Stimulated activated CD8-positive, alpha-beta memory T cell treated with anti-CD3 and anti-CD28 coated beads, Interleukin-4, amount 100 ng/mL, for 4 hours (primary cell): ENCODE results near the gene C1QTNF8.
A peak's percentile ranks its signal among the peaks of the same experiment; 100 is the strongest.

ENCODE experiments used
- DNase-seq, 2 donors: peaks; one replicate each; pipeline ENCODE4 v3.0.0-alpha.2; 2020; ENCODE audit warnings: low read depth in 2 of 2, low spot score in 1 of 2

The C1QTNF8 gene

DNA sequence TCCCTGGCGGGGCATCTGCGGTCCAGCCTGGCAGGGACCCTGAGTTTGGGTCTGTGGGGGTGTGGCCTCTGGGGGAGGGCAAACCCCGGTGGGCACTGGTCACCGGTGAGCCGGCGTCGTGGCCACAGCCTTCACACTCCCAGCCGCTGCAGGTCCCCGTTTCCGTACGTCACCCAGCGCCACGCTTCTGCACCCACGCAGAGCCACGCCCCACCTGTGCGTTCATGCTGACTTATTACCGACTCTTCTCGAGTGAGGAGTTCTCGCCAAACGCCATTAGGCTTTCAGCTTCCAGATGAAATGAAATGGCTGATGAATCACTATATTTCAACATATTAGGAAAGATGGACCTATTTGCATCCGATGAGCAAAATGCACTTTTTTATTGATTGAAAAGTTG, 32.3 kb downstream of the C1QTNF8 start:
- DNase-seq = no peak

DNA sequence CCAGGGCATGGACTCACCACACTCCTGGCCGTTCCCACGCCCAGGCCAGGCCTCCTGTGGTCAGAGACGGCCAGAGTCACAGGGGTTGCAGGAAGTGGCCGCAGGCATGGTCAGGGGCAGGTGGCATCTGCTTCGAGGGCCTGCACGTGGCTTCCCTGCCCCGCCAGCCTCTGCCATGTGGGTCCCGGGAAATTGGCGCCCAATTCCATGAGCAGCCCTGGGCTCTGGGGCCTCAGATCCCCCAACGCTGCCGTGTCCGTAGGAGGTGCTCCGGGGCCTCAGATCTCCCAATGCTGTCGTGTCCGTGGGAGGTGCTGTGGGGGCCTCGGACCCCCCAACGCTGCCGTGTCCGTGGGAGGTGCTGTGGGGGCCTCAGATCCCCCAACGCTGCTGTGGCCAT, 33.1 kb downstream of the C1QTNF8 start:
- no peak for DNase-seq

DNA sequence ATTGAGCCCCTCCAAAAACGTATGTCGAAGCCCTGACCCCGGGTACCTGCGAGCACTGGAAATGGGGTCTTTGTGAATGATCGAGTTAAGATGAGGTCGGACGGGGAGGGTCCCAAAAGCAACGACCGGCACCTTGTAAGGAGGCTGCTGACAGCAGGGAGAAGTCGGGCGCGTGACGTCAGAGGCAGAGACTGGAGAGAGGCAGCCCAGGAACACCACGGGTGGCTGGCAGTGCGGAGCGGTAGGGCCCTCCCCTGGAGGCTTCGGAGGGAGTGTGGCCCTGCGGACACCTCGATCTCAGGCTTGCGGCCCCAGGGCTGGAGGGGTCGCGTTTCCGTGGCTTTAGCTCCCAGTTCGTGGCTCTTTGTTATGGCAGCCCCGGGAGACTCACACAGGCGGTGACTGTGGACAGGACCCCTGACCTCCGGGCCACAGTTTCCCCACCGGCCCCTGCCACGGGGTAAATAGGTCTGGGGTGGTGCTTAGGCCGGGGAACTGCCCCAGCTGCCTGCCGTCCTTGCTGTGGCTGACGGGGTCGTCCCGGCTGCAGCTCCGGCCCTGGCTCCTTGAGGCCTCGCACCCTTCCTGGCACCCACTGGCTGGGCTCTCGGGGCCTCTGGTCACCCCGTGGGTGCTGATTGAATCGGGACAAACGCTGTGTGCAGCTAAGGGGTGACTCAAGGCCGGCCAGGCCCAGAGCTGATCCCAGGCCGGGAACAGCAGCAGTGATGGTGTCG, 34.1 kb downstream of the C1QTNF8 start:
- no peak for DNase-seq

DNA sequence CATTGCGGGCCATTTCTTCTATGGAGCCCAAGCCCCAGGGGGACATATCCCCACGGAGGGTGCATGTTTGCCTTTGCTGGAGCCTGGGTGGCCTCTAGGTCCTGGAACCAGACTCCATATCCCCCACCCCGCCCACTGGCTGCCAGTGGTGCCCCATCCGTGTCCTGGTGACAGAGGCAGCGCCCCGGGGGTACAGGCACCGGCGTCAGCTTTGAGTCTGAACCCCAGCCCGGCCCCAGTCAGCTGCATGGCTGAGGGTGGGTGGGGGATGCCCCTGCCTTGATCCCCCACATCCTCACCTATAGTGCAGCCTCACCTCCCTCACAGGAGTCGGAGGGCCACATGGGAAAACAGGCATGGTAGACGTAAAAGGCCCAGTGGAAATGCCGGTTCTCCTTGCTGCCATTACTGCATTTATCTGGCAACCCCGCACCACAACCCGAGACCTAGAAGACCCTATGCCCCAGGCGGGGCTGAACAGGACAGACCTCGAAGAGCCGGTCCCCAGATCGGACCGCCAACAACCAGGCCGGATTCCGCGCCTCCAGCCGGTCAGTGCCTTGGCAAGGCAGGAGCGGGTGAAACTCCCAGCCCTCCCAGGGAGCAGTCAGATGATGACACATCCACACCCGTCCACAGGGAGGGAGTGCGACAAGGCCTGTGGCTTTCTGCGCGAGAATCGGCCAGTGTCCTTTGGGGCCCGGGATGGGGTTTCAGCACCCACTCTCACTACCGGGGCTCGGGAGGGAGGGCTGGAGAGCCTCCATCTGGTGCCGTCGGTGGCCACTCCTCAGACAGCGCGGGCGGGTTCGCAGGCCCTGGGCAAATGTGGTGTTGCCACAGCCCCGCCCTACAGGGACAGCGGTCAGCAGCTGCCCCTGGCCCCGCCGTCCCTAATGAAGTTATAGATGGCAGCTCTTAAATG, 35.4 kb downstream of the C1QTNF8 start:
- no peak for DNase-seq

DNA sequence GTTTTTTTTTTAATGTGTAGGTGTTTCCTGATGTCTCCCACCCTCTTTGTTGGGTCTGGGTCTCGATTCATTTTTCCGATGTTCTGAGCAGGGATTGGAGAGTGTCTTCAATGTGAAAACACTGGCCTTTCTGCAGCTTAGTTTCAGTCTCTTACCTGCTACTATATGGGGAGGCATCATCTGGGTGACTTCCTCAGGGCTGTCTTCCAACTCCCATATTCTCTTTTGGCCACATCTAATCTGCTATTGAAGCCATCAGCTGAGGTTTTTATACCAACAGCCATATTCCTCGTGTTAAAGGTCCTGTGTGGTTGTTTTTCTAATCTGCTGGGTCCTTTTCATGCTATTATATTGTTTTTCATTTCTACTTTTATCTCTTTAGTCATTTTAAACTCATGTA, 36.7 kb downstream of the C1QTNF8 start:
- DNase-seq = no peak

DNA sequence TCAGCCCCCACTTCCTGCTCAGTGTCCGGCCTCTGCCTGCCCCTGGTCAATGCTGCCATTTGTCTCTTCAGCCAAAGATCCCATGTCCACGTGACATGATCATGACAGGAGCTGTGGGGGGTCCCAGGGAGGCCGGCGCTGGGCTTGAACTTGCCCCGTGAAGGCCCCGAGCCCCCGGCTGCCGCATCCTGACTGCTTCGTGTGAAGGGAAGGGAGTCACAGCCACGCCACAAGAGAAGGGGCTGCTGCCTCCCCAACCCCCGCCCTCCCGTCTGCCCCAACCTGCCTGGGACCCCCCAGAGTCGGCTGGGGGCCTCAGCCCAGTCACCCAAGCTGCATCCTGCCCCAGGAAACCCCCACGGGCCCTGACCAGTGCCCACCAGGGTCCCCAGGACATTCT, 37.8 kb downstream of the C1QTNF8 start:
- no peak for DNase-seq

DNA sequence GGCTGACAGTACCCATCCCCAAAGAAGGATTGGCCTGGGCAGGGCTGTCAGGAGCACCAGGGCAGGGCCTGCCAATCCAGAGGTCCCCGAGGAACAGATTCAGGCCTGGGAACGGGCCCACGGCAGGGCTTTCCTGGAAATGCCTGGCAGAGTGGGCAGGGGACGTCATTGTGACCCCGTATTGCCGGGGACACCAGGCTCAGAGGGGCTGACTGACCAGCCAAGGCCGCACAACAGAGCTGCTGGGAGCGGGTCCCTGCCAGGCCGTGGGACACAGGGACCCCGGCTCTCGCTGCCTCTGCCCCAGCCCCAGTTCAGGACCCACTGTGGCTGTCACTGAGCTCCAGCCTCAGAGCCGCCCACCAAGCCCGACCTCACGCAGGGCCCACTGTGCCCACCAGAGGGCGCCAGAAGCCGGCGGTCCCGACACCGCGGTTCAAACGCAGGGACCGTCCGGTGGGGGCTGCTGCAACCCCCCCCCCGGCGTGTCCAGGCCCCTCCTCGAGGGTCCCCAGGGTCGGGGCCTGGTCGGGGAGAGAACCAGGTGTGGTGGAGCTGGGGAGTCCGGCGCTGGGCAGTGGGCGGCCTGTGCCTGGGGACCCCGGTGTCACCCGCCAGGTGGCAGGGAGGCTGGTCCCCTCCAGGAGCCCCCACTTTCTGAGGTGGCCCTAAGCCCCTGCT, 38.7 kb downstream of the C1QTNF8 start:
- DNase-seq = peak in 1 of 2 donors; percentile 57

DNA sequence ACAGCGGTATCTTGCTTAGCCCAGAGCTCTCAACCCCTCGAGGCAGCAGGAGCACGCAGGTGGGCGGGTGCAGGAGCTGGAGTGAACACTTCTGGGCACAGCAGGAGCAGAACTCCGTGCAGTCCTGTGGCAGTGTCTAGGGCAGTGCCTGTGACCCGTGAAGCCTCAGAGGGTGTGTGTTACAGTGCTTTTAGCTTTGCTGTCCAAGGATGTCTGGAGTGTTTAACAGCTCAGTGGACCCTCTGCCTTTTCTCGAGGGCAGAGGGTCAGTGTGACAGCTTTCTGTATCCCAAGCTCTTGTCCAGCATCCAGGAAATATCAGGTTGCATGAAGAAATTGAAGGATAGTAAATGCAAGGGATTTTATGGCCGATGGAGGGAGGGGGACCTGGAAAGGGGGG, 39.8 kb downstream of the C1QTNF8 start:
- no peak for DNase-seq

DNA sequence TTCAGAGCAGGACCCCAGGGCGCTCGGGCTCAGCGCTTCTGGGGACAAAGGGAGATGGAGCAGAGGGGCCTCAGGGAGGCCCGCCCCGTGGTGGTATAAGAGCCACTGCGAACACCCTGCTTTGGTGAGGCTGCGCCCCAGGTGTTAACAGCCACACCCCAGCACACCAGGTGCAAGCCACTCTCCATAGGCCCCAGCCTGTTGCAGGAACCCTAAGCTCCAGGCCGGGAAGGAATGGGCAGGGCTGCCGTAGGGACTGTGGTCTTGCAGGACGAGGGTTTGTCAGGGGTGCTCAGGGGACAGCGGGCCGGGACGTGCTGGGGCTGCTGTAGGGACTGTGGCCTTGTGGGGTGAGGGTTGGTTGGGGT, 40.5 kb downstream of the C1QTNF8 start:
- DNase-seq = no peak

DNA sequence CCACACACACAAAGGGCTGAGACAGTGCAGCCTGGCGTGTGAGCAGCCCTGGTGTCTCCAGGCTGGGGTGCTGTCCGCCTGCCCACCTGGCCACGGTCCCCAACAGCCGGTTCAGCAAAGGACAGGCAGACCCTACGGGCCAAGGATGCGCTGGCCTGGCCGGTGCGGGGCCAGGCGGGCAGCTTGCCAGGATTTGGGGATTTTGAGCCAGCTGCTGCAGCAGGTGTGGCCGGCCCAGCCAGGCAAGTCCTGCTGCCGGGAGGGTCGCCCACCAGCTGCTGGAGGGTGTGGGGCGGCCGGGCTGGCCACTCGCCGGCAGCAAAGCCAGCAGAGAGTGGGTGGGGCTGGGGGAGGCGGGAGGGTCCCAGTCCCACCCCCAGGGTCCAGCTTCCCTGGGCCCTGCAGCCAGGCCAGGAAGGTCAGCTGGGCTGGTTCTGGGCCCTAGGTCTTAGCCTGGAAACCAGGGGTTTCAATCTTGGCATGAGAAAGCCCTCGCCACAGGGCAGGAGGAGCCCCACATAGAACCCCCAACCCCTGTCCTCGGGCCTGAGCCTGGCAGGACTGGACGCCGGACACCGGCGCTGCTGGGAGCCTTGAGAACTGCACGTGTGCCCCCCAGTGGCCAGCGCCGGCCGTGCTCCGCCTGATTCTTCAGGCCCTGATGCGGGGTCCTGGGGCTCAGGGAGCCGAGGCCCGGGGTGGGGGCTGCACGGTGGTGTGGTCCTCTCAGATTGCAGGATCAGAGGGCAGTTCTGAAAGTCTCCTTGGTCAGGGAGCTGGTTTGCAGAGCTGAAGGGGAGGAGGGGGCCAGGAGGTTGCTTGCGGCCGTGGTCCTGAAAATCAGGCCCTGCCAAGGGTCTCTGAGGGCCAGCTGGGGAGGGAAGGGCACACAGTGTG, 41.1 kb downstream of the C1QTNF8 start:
- no peak for DNase-seq

DNA sequence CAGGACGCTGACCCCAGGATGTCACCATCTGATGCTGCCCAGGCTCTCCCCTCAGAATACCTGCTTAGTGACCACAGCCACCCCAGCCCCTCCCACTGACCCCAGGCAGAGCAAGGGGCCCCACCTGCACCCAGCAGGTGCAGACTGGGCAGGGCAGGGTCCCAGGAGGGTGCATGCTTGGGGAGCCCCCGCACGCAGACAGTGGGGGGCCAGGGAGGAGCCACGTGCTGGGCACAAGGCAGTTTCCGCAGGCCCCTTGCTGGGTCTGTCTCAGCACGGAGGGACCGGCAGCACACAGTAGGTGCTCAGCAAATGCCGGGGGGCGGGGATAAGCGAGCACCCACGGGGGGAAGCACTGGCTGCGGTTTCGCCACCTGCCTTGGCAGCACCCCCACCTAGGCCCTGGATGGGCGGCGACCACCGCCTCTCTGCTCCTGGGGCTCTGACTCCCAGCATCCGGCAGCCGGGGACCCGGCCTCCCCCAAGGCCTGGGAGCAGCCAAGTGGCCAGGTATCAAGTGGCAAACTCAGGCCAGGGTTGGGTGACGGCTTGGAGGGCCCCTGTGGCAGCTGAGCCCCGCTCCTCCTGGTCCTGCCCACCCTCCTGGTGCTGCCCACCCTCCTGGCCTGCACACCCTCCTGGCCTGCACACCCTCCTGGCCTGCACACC, 42.2 kb downstream of the C1QTNF8 start:
- DNase-seq = no peak

DNA sequence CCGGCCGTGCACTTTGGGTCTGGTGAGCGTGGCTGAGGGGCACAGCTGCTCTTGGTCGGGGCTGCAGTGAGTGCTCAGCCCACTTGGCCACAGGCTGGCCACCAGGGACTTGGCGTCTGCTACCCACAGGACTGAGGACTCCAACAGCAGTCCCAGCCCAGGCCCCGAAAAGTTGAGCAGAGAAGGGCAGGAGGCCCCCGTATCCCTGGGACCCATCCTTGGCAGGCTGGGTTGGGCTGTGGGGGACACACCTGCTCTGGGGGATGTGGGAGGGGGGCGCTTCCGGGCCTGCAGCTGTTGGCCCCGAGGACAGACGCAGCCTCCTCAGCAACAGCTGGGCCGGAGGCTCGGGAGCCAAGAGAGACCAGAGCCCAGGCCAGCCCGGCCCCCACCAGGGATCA, 42.9 kb downstream of the C1QTNF8 start:
- DNase-seq = no peak

DNA sequence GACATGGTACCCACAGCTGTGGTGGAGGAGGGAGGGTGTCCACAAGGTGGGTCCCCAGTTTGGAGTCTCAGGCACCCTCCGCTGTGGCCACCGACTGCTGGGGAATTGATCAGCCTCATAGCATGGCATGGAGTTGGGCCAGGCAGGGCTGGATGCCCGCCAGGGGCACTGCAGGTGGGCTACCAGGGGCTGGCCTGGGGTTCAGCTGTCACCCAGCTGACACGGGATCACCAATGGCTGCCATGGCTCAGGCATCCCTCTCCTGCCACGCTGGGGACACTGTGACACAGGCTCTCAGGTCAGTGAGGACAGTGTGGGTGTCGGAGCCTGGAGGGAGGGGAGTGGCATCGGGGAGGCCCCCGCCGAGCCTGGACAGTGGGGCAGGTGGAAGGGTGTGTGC, 43.3 kb downstream of the C1QTNF8 start:
- no peak for DNase-seq

DNA sequence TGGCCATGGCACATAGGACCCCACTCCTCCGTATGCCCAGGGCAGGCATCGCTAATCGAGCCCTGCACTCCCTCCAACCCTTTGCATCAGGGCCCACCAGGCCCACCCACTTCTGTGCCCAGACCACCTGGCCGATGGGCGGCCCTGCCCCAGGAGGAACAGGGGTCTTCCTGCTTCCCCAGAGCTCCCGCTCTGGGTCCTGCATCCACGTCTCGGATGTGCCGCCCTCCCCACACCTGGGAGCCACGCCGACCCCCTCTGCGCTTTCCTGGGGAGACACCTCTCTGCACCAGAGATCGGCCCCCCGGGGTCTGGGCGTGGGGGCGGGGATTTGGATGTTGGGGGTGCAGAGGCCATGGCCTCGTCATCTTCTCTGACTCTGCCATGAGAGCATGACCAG, 44.6 kb downstream of the C1QTNF8 start:
- no peak for DNase-seq

DNA sequence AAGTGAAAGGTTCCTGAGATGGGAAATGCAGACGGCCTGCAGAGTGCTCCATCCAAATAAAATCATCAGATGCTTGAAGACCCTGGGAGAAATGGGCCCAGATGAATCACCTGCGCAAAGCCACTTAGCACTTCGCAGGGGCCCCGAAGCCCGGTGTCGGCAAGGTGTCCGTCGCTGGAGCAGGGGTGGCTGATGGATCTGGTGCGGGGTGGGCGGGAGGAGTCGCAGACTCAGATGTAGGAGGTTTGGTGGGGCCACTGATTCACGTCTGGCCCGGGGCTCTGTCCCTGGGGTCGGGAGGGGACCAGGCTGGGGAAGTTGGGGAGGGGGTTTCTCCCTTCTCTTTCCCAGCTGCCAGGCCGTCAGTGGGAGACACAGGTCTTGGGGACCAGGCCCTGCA, 45.1 kb downstream of the C1QTNF8 start:
- no peak for DNase-seq

DNA sequence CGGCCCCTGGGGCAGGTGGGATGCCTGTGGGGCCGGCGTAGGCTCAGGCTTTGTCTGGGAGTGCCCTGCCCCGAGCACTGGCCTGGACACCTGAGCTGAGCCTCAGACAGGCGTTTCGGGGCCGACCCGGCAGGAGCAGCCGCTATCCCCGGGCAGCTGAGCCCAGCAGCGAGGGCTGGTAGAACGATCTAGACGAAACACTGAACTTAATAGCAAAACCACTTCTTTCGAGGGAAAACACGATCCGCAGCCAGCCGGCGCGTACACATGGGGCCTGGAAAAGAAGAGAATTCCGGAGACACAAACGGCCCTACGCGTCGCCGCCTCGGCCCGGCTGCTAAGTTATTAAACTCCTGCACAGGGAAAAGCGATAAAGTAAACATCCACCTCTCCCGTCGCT, 45.5 kb downstream of the C1QTNF8 start:
- no peak for DNase-seq

DNA sequence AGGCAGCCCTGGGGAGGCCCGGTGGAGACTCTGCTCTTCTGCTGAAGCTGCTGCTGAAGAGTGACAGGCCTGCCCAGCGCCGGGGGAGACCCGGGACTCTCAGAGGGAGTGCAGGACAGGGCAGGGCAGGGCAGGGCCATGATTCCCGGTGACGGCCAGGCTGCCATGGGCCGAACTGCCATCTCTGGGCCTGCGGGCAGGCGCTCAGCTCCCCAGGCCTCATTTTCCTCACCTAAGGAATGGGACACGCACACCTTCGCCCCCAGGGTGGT, 46.1 kb downstream of the C1QTNF8 start:
- no peak for DNase-seq

DNA sequence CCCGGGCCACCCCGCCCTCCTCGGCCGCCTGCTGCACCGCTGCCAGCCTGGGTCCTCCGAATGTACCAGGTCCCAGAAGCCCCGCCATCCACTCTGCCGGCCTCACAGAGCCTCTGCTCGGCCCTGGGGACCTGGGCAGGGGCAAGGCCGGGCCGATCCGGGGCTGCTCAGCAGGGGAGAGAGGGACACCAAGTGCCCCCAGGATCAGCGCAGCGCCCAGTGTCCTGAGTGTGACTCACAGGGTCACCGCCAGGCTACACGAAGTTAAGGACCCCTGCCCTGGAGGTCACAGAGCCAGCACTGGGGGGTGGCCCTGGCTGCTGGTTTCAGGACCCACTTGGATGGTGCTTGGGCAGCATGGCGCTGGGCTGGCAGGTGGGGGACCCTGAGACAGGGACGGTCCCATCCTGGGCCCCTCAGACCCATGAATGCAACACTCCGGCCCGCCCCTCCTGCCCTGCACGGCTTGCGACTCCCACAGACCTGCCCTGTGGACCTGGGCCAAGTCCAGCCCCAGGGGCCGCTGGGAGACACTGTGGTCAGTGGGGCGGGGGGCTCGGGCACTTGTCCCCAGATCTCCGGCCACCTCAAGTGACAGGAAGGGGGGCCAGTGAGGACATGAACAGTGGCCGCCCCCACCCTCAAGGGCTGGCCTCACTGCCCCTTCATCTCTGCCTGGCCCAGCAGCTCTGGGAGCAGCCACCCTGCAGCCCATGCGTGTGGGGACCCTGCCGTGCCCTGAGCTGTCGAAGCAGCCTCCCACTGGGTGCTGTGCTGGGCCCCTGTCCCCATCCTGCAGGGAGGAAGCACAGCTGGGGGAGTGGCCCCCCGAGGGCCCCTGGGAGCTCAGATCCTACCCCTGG, 46.7 kb downstream of the C1QTNF8 start:
- DNase-seq = no peak

DNA sequence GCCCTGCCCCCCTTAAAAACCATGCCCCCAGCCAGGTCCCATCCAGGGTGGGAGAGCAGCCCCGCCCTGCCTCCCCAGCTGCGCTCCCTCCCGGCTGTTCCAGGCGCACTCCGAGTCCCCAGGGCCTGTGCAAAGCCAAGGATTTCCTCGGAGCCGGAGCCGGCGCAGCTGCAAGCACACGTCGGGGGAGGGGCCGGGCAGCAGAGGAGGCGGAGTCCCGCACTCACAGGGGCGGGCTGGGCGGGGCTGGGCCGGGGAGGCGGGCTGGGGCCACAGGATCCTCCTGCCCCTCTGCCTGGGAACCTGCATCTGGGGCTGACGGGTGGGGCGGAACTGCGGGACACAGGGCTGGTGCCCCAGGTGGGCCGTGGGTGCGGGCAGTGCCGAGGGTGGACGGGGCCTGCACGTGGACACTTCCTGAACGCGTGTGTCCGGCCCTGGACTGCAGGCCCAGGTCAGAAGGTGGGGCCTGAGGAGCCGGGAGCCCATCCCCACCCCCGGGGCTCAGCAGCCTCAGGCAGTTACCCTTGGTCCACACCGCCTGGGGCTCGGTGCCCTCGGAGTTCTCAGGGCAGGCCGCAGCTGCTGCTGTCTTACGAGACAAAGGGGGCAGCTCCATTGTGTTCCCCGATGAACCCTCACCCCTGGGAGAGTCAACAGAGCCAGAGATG, 47.5 kb downstream of the C1QTNF8 start:
- DNase-seq = no peak
